Adrenal gland (tissue), 12 donors: ENCODE results near the gene SNRNP27. TPM values are rescaled to one million over a fixed set of nuclear protein-coding genes. Genes with fewer than 3 reads are reported as not detected.

ENCODE experiments used
- DNase-seq, 7 donors: peaks; one replicate each; pipeline ENCODE4 v3.0.0-alpha.2; 2019 to 2020
- H3K27ac ChIP-seq, 5 donors: fragments of 200-600 bp; sonication (generic) in 4 of 5; 1 replicate in 3 of 5; 2 replicates in 2 of 5; pipeline versions ENCODE4 v1.5.1 to v1.8.0; 2016 to 2020; ENCODE audit warnings: mild to moderate bottlenecking in 1 of 5
- H3K27me3 ChIP-seq: fragments of 200-600 bp; 2 replicates; pipeline ENCODE4 v1.8.0; 2021
- H3K36me3 ChIP-seq, 2 donors: fragments of 200-600 bp; replicated peaks in 1 of 2; 1 replicate in 1 of 2; 2 replicates in 1 of 2; pipeline versions ENCODE4 v1.5.1 to v1.8.0; 2018 to 2022
- H3K4me1 ChIP-seq, 2 donors: fragments of 200-600 bp; replicated peaks in 1 of 2; 1 replicate in 1 of 2; 2 replicates in 1 of 2; pipeline versions ENCODE4 v1.5.1 to v1.8.0; 2018 to 2021
- H3K4me3 ChIP-seq, 4 donors: fragments of 200-600 bp; sonication (generic) in 3 of 4; one replicate each; pipeline ENCODE4 v1.5.1; 2016 to 2018
- H3K9me3 ChIP-seq, 3 donors: fragments of 200-600 bp; sonication (generic) in 1 of 3; replicated peaks in 1 of 3; 1 replicate in 2 of 3; 2 replicates in 1 of 3; pipeline versions ENCODE4 v1.5.1 to v1.8.0; 2016 to 2021
- CTCF ChIP-seq, 6 experiments: fragments of 450-650 bp in 4 of 6; fragments of 200-600 bp in 2 of 6; sonication (generic) in 1 of 6; IDR thresholded peaks; 1 replicate in 5 of 6; 2 replicates in 1 of 6; pipeline versions ENCODE4 v1.5.1 to v1.8.0; 2016 to 2021; ENCODE audit warnings: antibody characterized with exemption in 6 of 6, mild to moderate bottlenecking in 2 of 6, moderate library complexity in 1 of 6
- POLR2A ChIP-seq, 2 donors: fragments of 450-650 bp; IDR thresholded peaks; one replicate each; pipeline ENCODE4 v1.6.1; 2017; ENCODE audit warnings: antibody characterized with exemption in 2 of 2, mild to moderate bottlenecking in 2 of 2, moderate library complexity in 1 of 2
- WGBS, 4 donors: extraction: QIAGEN DNeasy Blood & Tissue Kit in 2 of 4; methylation state at CpG; one replicate each; pipeline versions ENCODE4 v1.1.5 to v1.1.7; 2013 to 2017; 5-methylcytosine and 5-hydroxymethylcytosine counted together
- intact Hi-C, 2 donors: fragments of 100-400 bp; cut with DNase I; formaldehyde crosslinking; loops; one replicate each; pipeline versions ENCODE4 v1.14.1 to v1.15.0; 2022 to 2023
- polyA plus RNA-seq, 3 donors: library from polyadenylated mRNA; stranded (reverse); fragments of 200-250 nt in 2 of 3; fragments of 350-450 nt in 1 of 3; fragmentation: Illumina TruSeq in 1 of 3; extraction: RNeasy Lipid Tissue Mini Kit (QIAGEN cat#74804) in 1 of 3; gene quantifications; one replicate each; pipeline ENCODE4 v1.2.3, GENCODE V29; 2013 to 2014
- total RNA-seq, 9 donors: library from RNA; depleted of rRNA in 4 of 9; stranded (reverse); fragments of >200 nt in 4 of 9; fragments of 120-200 nt in 1 of 9; fragmentation: NEBNext Ultra II Directional in 1 of 9; extraction: Animal tissue kit (Norgen Biotek cat#: 25700) in 1 of 9; gene quantifications; one replicate each; pipeline versions ENCODE4 v1.1.0 to v1.2.4, GENCODE V29; 2013 to 2023
- donor health status: healthy with polysubstance abuse.
- donor health status: Bipolar disorder and iron deficiency.
- donor health status: DM: yes; HTN: yes; CAD: no.
- donor health status: DM: no; HTN: no; CAD: no.
- donor health status: DM: no; HTN: no; CAD: no.
- donor health status: DM: yes; HTN: yes; CAD: no.

Gene SNRNP27
- total and polyA plus RNA-seq, 12 donors, result 25.1 to 76.0 (median 45.2) TPM

DNA sequence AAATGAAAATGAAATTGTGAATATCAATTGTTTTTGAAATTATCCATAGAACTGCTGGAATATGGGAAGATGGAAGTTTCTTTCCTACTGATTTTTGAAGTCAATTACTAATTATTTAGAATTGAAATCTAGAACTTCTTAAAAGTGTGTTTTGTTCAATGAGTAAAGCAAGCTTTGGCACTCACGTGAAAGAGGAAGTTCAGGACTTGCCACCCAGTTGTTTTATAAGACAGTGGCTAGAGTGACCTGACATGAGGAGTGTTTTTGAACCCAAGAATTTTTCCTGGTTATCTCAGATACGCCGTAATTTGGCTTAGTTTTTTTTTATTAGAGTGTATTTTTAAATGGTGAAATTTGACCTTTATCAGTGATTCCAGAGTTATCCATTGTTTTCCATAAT, 24.6 kb downstream of the SNRNP27 start:
- no peak overlapping the region for H3K4me3 ChIP-seq
- no peaks in the 10 kb centered on the region for H3K9me3 ChIP-seq
- peaks cover 6 to 29% of the 10 kb centered on the region in 2 donors for H3K4me1 ChIP-seq
- TF ChIP-seq POLR2A (IDR thresholded peaks at IDR 0.05), result no peak
- TF ChIP-seq CTCF (IDR thresholded peaks at IDR 0.05), result no peak
- H3K36me3 ChIP-seq, result peaks cover 0 to 23% of the 10 kb centered on the region in 2 donors
- H3K27me3 ChIP-seq, result no peaks in the 10 kb centered on the region
- H3K27ac ChIP-seq, result peak overlapping the region in 4 of 5 donors; percentile 14 to 73 (median 60)
- intact Hi-C loops, result loop anchor here (5.0 to 10.0 kb wide), 4 partner anchors 146 to 229 kb away; no protein-coding TSS in a partner anchor
- DNase-seq, result no peak
- 44 to 74% (median 51%) methylated on average over 3 of the region's 3 CpGs for WGBS, 4 donors

DNA sequence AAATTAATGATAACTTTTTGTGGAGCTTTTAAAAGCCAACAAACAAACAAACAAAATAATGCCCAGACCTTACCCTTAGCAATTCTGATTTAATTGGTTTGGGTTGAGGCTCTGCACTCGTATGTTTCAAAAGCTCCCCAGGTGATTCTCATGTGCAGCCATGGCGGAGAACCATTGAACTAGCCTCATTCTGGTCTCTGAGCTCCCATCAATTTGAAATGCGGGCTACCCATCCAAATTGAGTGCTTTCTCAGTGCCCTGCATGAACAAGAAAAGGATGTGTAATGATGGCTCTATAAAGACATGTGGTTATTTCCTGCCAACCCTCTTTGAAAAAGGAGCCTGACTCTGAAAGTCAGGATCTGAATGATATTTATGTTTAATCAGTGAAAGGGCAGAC, 29.4 kb downstream of the SNRNP27 start:
- no peak overlapping the region for H3K4me3 ChIP-seq
- no peaks in the 10 kb centered on the region for H3K27me3 ChIP-seq
- TF ChIP-seq POLR2A (IDR thresholded peaks at IDR 0.05), result no peak
- no peak for TF ChIP-seq CTCF (IDR thresholded peaks at IDR 0.05)
- H3K27ac ChIP-seq, result no peak overlapping the region
- intact Hi-C loops, result no loop called here
- H3K9me3 ChIP-seq, result no peaks in the 10 kb centered on the region
- DNase-seq, result no peak
- H3K36me3 ChIP-seq, result peaks cover 0 to 34% of the 10 kb centered on the region in 2 donors
- no peaks in the 10 kb centered on the region for H3K4me1 ChIP-seq
- 93 to 100% (median 97%) methylated on average over 3 of the region's 3 CpGs for WGBS, 4 donors

DNA sequence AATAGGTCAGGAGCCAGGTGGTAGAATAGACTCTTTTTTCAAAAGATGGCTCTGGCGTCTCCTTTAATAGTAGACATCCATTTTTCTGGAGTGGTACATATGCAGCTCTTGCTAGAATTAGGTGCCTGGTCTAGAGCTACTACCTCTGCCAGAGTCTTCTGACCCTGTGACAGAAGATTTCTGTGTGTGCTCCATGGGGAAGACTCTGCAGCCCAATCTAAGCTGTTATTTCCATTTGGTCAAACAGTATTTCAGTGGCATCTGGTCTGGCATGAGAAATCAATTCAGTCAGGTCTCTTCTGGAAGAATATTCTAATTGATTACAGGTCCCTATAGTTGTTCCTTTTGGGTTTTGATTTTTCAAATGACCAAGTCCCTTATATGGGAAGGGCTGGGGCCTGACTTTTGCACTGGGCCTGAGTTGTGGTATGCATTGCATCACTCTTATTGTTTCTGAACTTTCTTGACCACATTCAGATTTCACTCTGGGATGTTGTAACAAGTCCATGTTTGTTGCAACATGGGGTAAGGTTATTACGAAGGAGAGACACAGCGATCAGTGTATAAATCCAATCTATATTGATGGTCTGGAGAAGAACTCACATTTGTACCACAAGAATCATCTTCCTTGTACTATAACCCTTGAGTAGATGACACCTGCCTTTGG, 33.2 kb downstream of the SNRNP27 start:
- Histone ChIP-seq H3K4me1 (no peaks in the 10 kb centered on the region), H3K27me3 (no peaks in the 10 kb centered on the region), H3K36me3 (peaks cover 0 to 19% of the 10 kb centered on the region in 2 donors), H3K4me3 (no peak overlapping the region), H3K27ac (no peak overlapping the region), H3K9me3 (no peaks in the 10 kb centered on the region)
- intact Hi-C loops, result no loop called here
- TF ChIP-seq POLR2A (IDR thresholded peaks at IDR 0.05) (no peak), CTCF (IDR thresholded peaks at IDR 0.05) (no peak)
- 66 to 86% (median 71%) methylated on average over 3 of the region's 3 CpGs for WGBS, 4 donors
- no peak for DNase-seq

DNA sequence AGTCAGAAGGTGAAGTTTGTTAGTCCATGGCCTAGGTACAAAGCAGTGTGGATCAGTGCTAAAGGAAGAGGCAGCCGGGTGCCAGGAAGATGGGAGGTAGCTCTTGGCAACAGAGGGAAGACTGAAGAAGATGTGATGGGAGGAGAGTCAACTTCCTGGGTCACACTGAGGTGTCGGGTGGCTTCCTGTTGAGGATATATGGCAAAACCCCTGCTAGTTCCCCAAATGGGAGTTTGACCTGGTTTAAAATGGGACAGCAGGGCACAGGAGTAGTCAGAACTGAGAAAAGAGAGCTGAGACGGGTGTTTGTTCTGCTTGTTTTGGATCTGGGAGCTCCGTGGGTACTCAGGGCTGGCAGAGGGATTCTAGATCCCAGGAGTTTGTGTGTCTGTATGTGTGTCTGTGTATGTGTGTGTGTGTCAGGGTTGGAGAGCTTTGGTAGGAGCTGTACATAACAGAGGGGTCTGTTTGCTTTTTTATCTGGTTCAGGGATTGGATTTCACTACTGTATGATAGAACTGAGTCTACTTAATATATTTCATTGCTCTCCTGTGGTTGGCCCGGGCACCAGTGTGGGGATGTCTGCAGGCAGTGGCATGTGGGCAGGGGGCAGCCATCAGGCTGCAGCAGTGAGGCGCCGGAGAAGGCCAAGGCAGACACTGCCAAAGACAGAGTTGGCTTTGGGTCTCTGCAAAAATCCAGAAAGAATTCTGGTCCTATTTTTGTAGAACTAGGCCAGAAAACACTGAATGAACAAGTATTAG, 38.3 kb downstream of the SNRNP27 start:
- H3K27ac ChIP-seq, result no peak overlapping the region
- TF ChIP-seq POLR2A (IDR thresholded peaks at IDR 0.05) (no peak), CTCF (IDR thresholded peaks at IDR 0.05) (no peak)
- intact Hi-C loops, result loop anchor here in 1 of 2 donors (10.0 kb wide), 1 partner anchor 113 kb away; no protein-coding TSS in a partner anchor
- H3K4me3 ChIP-seq, result no peak overlapping the region
- DNase-seq, result no peak
- H3K9me3 ChIP-seq, result no peaks in the 10 kb centered on the region
- H3K36me3 ChIP-seq, result peaks cover 0 to 14% of the 10 kb centered on the region in 2 donors
- WGBS, 4 donors, result 84 to 90% (median 86%) methylated on average over 7 of the region's 7 CpGs
- H3K4me1 ChIP-seq, result peaks cover 8 to 14% of the 10 kb centered on the region in 2 donors
- H3K27me3 ChIP-seq, result no peaks in the 10 kb centered on the region
